GM10266 (cell line): ENCODE data around the gene STXBP2.
A peak's percentile ranks its signal among the peaks of the same experiment; 100 is the strongest.

ENCODE experiments used
- DNase-seq: peaks from one replicate; pipeline ENCODE4 v3.0.0; 2012; ENCODE audit errors: extremely low spot score
- TF ChIP-seq, protein P1 (sequence below): IDR thresholded peaks from 2 replicates; pipeline ENCODE4 v1.5.1; 2012; ENCODE audit warnings: mild to moderate bottlenecking, low read depth; ENCODE audit not compliant: control insufficient read depth, insufficient read depth; ENCODE audit errors: missing control alignments

STXBP2 gene

GRCh38 chr19:7670790-7671189 is 33.9 kb downstream of the STXBP2 start:
- TF ChIP-seq, protein P1, sequence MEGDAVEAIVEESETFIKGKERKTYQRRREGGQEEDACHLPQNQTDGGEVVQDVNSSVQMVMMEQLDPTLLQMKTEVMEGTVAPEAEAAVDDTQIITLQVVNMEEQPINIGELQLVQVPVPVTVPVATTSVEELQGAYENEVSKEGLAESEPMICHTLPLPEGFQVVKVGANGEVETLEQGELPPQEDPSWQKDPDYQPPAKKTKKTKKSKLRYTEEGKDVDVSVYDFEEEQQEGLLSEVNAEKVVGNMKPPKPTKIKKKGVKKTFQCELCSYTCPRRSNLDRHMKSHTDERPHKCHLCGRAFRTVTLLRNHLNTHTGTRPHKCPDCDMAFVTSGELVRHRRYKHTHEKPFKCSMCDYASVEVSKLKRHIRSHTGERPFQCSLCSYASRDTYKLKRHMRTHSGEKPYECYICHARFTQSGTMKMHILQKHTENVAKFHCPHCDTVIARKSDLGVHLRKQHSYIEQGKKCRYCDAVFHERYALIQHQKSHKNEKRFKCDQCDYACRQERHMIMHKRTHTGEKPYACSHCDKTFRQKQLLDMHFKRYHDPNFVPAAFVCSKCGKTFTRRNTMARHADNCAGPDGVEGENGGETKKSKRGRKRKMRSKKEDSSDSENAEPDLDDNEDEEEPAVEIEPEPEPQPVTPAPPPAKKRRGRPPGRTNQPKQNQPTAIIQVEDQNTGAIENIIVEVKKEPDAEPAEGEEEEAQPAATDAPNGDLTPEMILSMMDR: no peak
- no peak for DNase-seq

- no peak for DNase-seq
- TF ChIP-seq, protein P1: no peak
These were observed 35.6 kb downstream of the STXBP2 start for GRCh38 chr19:7672522-7672921.

DNA sequence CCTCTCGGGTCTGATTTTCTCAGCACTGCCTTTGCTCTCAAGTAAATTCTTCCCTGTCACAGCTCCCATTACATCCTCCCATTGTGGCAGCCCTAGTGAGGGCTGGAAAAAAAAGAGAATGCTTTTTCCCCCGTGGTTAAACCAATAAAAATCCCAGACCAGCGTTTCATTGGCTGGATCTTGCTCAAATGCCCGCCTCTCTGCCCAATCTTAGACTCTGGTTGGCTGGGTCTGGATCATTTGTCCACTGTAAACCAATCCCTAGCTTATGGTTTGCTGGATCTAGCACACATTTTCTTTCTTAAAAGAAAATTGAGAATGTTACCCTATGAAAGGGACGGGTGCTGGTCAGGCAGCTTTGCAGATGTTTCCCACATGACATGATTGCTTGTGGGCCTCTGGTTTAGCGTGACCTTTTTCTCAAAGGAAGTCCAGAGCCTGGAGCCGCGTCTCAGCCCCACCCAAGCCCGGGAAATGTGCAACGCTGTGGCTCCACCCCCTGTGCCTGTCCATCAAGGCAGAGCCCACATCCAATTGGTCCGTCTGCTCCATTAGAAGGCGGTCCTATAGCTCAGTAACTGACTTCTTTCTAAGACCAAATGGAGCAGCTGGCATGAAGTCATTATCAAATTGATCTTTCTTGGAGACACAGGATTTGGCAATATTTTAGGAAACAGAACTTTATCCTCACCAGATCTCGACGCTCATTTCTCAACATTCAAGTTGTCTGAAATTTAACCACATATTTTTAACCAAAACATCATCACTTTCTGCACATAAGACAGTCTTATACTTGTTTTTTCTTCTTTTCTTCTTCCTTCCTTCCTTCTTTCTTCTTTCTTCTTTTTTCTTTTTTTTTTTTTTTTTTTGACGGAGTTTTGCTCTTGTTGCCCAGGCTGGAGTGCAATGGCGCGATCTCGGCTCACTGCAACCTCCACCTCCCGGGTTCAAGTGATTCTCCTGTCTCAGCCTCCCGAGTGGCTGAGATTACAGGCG is 37.4 kb downstream of the STXBP2 start:
- TF ChIP-seq, protein P1: no peak
- no peak for DNase-seq

GRCh38 chr19:7676376-7676775 is 39.5 kb downstream of the STXBP2 start:
- TF ChIP-seq, protein P1: no peak
- no peak for DNase-seq

- no peak for DNase-seq
- TF ChIP-seq, protein P1: no peak
These were observed 39.9 kb downstream of the STXBP2 start, which contains the start of gene MCEMP1 for GRCh38 chr19:7676854-7677253. MCEMP1 (plus strand) TSS chr19:7677090; CDS start chr19:7677121, 31 bp downstream.

- TF ChIP-seq, protein P1: peak; percentile 31
- DNase-seq: no peak
These were observed 40.9 kb downstream of the STXBP2 start for GRCh38 chr19:7677669-7678311.
